SU-DHL-6 (cell line): ENCODE measurements around the gene TM2D3.

ENCODE experiments used
- CTCF ChIP-seq: fragments of 200-600 bp; sonication (generic); IDR thresholded peaks from one replicate; pipeline ENCODE4 v1.5.1; 2017; ENCODE audit warnings: antibody characterized with exemption, mild to moderate bottlenecking, low read length, moderate library complexity; ENCODE audit not compliant: insufficient read depth, poor library complexity, severe bottlenecking
- EZH2phosphoT487 ChIP-seq: fragments of 200-600 bp; sonication (generic), shearing (Covaris generic); conservative IDR thresholded peaks from 2 replicates; pipeline ENCODE4 v1.6.1; 2018; ENCODE audit warnings: mild to moderate bottlenecking, antibody characterized with exemption, low read length, moderate library complexity, mixed read lengths

GRCh38 chr15:101612676-101613075, 39.5 kb downstream of the TM2D3 start:
- TF ChIP-seq CTCF = no peak
- no peak for TF ChIP-seq EZH2phosphoT487
